SK-N-MC (cell line): ENCODE data around the gene FHAD1.

Source experiments
- EZH2 ChIP-seq: fragments of 200-600 bp; sonication (generic); IDR thresholded peaks from one replicate; pipeline ENCODE4 v1.6.1; 2017; ENCODE audit warnings: antibody characterized with exemption
- POLR2AphosphoS5 ChIP-seq: IDR thresholded peaks from 2 replicates; pipeline ENCODE4 v1.6.1; 2012; ENCODE audit warnings: mild to moderate bottlenecking, low read depth, low read length, borderline replicate concordance

GRCh38 chr1:15360700-15361099 lies 113.7 kb downstream of the FHAD1 start:
- TF ChIP-seq POLR2AphosphoS5 (no peak), EZH2 (no peak)
